Neural cell (in vitro differentiated cells): ENCODE results near the gene MAGEA11.

Source experiments
- EP300 ChIP-seq: fragments of 450-650 bp; conservative IDR thresholded peaks from 2 replicates; pipeline ENCODE4 v1.6.1; 2014; ENCODE audit warnings: antibody characterized with exemption, mild to moderate bottlenecking, moderate library complexity; ENCODE audit not compliant: poor library complexity, severe bottlenecking
- EZH2 ChIP-seq: fragments of 200-600, 300-800 bp; shearing (Covaris generic), sonication (generic); IDR thresholded peaks from 2 replicates; pipeline ENCODE4 v1.6.1; 2014; ENCODE audit warnings: antibody characterized with exemption, low read length, borderline replicate concordance, mild to moderate bottlenecking; ENCODE audit not compliant: insufficient read depth, poor library complexity, severe bottlenecking
- POLR2AphosphoS5 ChIP-seq: IDR thresholded peaks from 2 replicates; pipeline ENCODE4 v1.6.1; 2012
- RAD21 ChIP-seq: fragments of 450-650 bp; conservative IDR thresholded peaks from 2 replicates; pipeline ENCODE4 v1.6.1; 2014; ENCODE audit warnings: antibody characterized with exemption, mild to moderate bottlenecking, moderate library complexity
- TF ChIP-seq, protein P1 (sequence below): fragments of 450-650 bp; IDR thresholded peaks from 2 replicates; pipeline ENCODE4 v1.5.1; 2014; ENCODE audit warnings: antibody characterized with exemption, mild to moderate bottlenecking, moderate library complexity; ENCODE audit not compliant: poor library complexity, severe bottlenecking

DNA sequence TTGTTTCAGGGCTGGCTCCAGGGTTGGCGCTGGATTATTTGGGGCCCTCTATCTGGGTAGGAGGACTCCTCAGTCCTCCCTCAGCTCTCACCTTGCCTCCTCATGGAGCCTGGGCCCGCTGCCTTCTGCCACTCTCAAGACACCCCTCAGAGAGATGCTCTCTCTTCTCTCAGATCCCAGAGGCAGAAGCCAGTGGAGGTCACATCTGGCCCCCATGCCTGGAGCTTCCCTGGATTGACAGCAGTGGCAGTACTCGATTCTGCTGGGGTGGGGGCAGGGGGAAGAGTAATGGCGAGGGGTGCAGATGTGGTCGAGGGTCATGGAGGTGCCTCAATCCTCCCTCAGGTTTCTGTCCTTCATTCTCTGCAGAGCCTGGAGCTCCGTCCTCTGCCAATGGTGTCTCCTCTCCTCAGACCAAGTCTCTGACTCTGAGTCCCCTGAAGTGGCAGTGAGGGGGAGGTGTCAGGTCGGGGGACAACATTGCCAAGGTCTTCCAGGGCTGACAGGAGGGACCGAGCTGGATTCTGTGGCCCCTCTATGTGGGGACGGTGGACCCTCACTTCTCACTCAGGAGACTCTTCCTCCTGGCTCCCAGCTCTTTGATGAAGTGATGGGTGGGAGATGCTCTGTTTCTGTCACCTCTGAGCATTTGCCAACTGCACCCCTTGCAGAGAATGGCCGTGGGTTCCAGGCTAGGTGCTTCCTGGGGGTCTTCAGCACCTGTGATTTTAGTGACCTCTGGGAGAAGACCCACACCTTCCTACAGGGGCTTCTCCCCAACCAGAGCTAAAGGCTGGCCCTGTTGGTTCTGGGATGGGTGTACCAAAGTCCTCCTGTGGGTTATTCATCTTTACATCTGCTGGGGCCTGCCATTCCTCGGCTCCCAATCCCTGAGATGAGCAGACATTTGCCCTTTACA lies 51.1 kb downstream of the MAGEA11 start:
- TF ChIP-seq, protein P1, sequence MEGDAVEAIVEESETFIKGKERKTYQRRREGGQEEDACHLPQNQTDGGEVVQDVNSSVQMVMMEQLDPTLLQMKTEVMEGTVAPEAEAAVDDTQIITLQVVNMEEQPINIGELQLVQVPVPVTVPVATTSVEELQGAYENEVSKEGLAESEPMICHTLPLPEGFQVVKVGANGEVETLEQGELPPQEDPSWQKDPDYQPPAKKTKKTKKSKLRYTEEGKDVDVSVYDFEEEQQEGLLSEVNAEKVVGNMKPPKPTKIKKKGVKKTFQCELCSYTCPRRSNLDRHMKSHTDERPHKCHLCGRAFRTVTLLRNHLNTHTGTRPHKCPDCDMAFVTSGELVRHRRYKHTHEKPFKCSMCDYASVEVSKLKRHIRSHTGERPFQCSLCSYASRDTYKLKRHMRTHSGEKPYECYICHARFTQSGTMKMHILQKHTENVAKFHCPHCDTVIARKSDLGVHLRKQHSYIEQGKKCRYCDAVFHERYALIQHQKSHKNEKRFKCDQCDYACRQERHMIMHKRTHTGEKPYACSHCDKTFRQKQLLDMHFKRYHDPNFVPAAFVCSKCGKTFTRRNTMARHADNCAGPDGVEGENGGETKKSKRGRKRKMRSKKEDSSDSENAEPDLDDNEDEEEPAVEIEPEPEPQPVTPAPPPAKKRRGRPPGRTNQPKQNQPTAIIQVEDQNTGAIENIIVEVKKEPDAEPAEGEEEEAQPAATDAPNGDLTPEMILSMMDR, result no peak
- TF ChIP-seq EZH2, result no peak
- no peak for TF ChIP-seq POLR2AphosphoS5
- TF ChIP-seq EP300, result no peak
- TF ChIP-seq RAD21, result no peak
